Activated naive CD8-positive, alpha-beta T cell treated with anti-CD3 and anti-CD28 coated beads for 36 hours (primary cell): ENCODE data around the gene FASN. TPM values are rescaled to one million over a fixed set of nuclear protein-coding genes. Genes with fewer than 3 reads are reported as not detected.
"Not testable (repeated sequence)": the region's sequence is repeated elsewhere in the genome, so short reads cannot be mapped to it uniquely, and the experiment has no call there.

Experiments
- DNase-seq: peaks from one replicate; pipeline ENCODE4 v3.0.0; 2021
- H3K27ac Mint-ChIP-seq: one replicate; pipeline ENCODE4 v1.8.0; 2022; ENCODE audit warnings: mild to moderate bottlenecking, moderate library complexity, mixed read lengths
- H3K27me3 Mint-ChIP-seq: one replicate; pipeline ENCODE4 v1.8.0; 2022; ENCODE audit warnings: mild to moderate bottlenecking, mixed read lengths
- H3K36me3 Mint-ChIP-seq: one replicate; pipeline ENCODE4 v1.8.0; 2021; ENCODE audit warnings: mild to moderate bottlenecking, mixed read lengths
- H3K4me1 Mint-ChIP-seq: one replicate; pipeline ENCODE4 v1.8.0; 2021; ENCODE audit warnings: mixed read lengths
- H3K4me3 Mint-ChIP-seq: one replicate; pipeline ENCODE4 v1.8.0; 2022; ENCODE audit warnings: mild to moderate bottlenecking, moderate library complexity, mixed read lengths
- H3K9me3 Mint-ChIP-seq: one replicate; pipeline ENCODE4 v1.8.0; 2022; ENCODE audit warnings: mixed read lengths
- total RNA-seq, 2 experiments: library from RNA; stranded (reverse); gene quantifications; one replicate each; pipeline ENCODE4 v1.2.3, GENCODE V29; 2021

FASN gene
- total RNA-seq, 2 experiments from 2014 or later = 282 to 287 TPM

DNA sequence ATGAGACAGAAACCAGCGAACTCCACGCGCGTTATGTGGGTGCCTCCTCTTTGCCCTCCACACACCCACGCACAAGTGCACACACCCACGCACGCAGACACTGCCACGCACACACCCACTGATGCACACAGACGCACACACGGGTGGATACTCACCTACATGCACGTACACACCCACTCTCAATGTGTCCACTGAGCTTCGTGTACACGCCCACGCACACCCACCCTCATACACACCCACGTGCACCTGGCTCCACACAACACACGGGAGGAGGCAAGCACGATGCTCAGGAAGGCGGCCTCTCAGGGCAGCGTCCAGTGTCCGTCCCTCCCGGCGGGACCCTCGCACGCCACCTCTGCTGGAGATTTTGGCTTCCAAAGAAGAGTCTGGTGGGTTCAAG, 50.7 kb downstream of the FASN start:
- H3K4me1 Mint-ChIP-seq = peaks cover 6% of the 10 kb centered on the region
- no peaks in the 10 kb centered on the region for H3K27me3 Mint-ChIP-seq
- H3K9me3 Mint-ChIP-seq = no peaks in the 10 kb centered on the region
- no peak overlapping the region for H3K27ac Mint-ChIP-seq
- no peaks in the 10 kb centered on the region for H3K36me3 Mint-ChIP-seq
- H3K4me3 Mint-ChIP-seq = no peak overlapping the region
- no peak for DNase-seq

GRCh38 chr17:82046903-82047302, 51.1 kb downstream of the FASN start:
- H3K4me1 Mint-ChIP-seq = peaks cover 6% of the 10 kb centered on the region
- no peak overlapping the region for H3K4me3 Mint-ChIP-seq
- H3K9me3 Mint-ChIP-seq = no peaks in the 10 kb centered on the region
- H3K27me3 Mint-ChIP-seq = no peaks in the 10 kb centered on the region
- H3K27ac Mint-ChIP-seq = no peak overlapping the region
- DNase-seq = no peak
- H3K36me3 Mint-ChIP-seq = no peaks in the 10 kb centered on the region

- Mint-ChIP-seq H3K4me3 (no peak overlapping the region), H3K27me3 (no peaks in the 10 kb centered on the region), H3K9me3 (no peaks in the 10 kb centered on the region), H3K27ac (no peak overlapping the region), H3K4me1 (peaks cover 6% of the 10 kb centered on the region), H3K36me3 (no peaks in the 10 kb centered on the region)
- no peak for DNase-seq
These were observed 52.0 kb downstream of the FASN start for GRCh38 chr17:82045936-82046484.

- DNase-seq = no peak
- peaks cover 8% of the 10 kb centered on the region for H3K4me1 Mint-ChIP-seq
- no peak overlapping the region for H3K4me3 Mint-ChIP-seq
- H3K9me3 Mint-ChIP-seq = no peaks in the 10 kb centered on the region
- no peaks in the 10 kb centered on the region for H3K27me3 Mint-ChIP-seq
- H3K36me3 Mint-ChIP-seq = no peaks in the 10 kb centered on the region
- H3K27ac Mint-ChIP-seq = no peak overlapping the region
These were observed 54.5 kb downstream of the FASN start for GRCh38 chr17:82043507-82043906.

- Mint-ChIP-seq H3K4me3 (no peak overlapping the region), H3K4me1 (peaks cover 12% of the 10 kb centered on the region), H3K9me3 (no peaks in the 10 kb centered on the region), H3K27ac (no peak overlapping the region), H3K36me3 (no peaks in the 10 kb centered on the region), H3K27me3 (no peaks in the 10 kb centered on the region)
- DNase-seq = no peak
These were observed 55.4 kb downstream of the FASN start for GRCh38 chr17:82042649-82043048.

DNA sequence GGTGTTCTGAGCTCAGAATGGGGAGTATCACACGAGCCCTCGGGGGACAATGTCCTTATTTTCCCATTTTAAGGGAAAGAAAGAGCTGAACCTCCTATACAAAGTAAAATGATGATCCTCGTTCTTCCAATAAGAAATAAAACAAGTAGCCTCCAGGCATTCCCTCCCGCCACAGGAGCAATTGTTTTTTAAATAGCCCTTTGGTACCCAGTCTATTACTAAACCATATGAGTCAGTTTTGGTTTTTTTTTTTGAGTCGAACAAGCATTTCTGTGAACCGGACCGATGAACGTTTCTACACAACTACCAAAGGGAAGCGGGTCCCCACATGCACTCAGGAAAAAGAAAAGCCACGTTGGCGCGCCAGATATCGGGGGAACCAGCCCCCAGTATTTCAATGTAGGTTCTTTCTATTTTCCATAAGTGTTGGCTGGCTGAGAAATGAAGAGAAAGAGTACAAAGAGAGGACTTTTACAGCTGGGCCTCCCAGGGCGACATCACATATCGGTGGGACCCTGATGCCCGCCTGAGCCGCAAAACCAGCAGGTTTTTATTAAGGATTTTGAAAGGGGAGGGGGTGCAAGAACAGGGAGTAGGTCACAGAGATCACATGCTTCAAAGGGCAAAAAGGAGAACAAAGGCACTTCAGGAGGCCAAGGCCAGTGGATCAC, 56.8 kb downstream of the FASN start:
- peaks cover 12% of the 10 kb centered on the region for H3K4me1 Mint-ChIP-seq
- no peaks in the 10 kb centered on the region for H3K36me3 Mint-ChIP-seq
- no peak overlapping the region for H3K27ac Mint-ChIP-seq

GRCh38 chr17:82039695-82040299, 58.2 kb downstream of the FASN start:
- no peak overlapping the region for H3K4me3 Mint-ChIP-seq
- no peak overlapping the region for H3K27ac Mint-ChIP-seq
- H3K27me3 Mint-ChIP-seq = no peaks in the 10 kb centered on the region
- H3K9me3 Mint-ChIP-seq = no peaks in the 10 kb centered on the region
- H3K4me1 Mint-ChIP-seq = peaks cover 23% of the 10 kb centered on the region
- DNase-seq = no peak
- H3K36me3 Mint-ChIP-seq = no peaks in the 10 kb centered on the region

More for the DNA sequence above, 56.8 kb downstream of the FASN start:
- no peaks in the 10 kb centered on the region for H3K27me3 Mint-ChIP-seq
- H3K9me3 Mint-ChIP-seq = no peaks in the 10 kb centered on the region
- DNase-seq = no peak
- H3K4me3 Mint-ChIP-seq = no peak overlapping the region

- Mint-ChIP-seq H3K4me1 (peaks cover 23% of the 10 kb centered on the region), H3K4me3 (peak overlapping the region; percentile 18)
- not testable (repeated sequence) for H3K36me3 Mint-ChIP-seq, H3K27ac Mint-ChIP-seq, DNase-seq, H3K9me3 Mint-ChIP-seq, H3K27me3 Mint-ChIP-seq
These were observed 59.1 kb downstream of the FASN start for GRCh38 chr17:82038796-82039409.

GRCh38 chr17:82037889-82038195, 60.2 kb downstream of the FASN start:
- Mint-ChIP-seq H3K36me3 (no peaks in the 10 kb centered on the region), H3K4me1 (peaks cover 23% of the 10 kb centered on the region), H3K27ac (peak overlapping the region; percentile 86), H3K4me3 (peak overlapping the region; percentile 85), H3K9me3 (no peaks in the 10 kb centered on the region), H3K27me3 (no peaks in the 10 kb centered on the region)
- no peak for DNase-seq

DNA sequence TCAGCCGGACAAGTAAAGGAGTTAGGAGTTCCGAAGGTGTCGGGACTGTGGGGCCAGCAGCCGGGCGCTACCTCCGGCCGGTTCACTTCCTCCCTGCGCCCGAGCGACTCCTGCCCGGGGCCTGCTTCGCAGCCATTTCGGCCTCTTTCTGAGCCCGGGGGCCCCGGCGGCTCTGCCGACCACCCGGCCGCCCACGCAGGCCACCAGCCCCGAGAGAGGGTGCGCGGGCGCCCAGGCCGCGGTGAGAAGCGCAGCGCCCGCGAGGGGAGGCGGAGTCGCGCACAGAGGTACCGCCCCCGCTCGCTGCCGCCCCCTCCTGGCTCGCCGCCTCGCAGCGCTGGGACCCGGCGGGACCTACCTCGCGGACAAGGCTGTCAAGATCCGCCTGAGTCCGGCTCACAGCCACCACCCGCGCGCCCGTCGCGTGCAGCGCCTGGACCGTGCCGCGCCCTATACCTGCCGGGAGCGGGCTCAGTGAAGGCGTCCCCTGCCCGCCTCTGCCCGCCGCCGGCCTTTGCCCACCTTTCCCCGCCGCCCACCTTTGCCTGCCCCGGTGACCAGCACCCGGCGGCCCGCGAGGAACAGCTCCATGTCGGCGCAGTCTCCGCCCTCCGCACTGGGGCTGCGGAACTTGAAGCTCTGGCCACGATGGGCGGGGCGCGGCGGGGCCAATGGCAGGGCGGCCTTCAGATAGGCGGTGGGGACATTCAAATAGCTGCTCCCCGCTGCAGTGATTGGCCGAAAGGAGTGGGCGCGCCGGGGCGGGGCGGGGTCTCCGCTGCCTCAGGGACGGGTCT, 60.7 kb downstream of the FASN start, which contains the start of gene DCXR:
Gene DCXR, minus strand, starts transcription at position 606 of the 797 bp plus-strand sequence. Its CDS starts 15 bp downstream, at position 591.
- Mint-ChIP-seq H3K27me3 (no peaks in the 10 kb centered on the region), H3K9me3 (no peaks in the 10 kb centered on the region), H3K4me3 (peak within 1 kb of the TSS; percentile 85), H3K4me1 (peaks cover 23% of the 10 kb centered on the region), H3K27ac (peak within 1 kb of the TSS; percentile 86), H3K36me3 (no peaks in the 10 kb centered on the region)
- peak; percentile 98 for DNase-seq

DNA sequence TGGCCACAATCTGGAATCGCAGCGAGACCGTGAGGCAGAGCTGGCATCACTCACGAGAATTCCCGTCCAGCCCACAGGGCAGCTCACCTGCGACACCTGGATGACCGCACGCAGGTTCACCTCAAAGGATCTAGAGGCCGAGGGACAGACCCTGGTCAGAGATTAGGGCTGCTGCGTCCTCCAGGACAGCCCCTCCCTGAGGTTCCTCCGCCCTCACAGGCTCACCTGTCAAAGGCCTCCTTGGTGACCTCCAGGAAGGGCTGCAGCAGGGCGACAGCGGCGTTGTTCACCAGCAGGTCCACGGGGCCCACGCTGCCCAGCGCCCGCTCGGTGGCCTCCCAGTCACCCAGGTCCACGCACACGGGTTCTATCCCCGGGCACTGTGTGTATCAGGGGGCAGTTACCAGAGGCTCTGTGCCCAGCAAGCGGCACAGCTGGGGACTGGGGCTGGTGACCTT, 61.4 kb downstream of the FASN start:
- H3K4me1 Mint-ChIP-seq = peaks cover 23% of the 10 kb centered on the region
- H3K9me3 Mint-ChIP-seq = no peaks in the 10 kb centered on the region
- no peak for DNase-seq
- H3K4me3 Mint-ChIP-seq = peak overlapping the region; percentile 77
- H3K27ac Mint-ChIP-seq = no peak overlapping the region
- H3K36me3 Mint-ChIP-seq = no peaks in the 10 kb centered on the region
- no peaks in the 10 kb centered on the region for H3K27me3 Mint-ChIP-seq

- H3K36me3 Mint-ChIP-seq = no peaks in the 10 kb centered on the region
- no peaks in the 10 kb centered on the region for H3K9me3 Mint-ChIP-seq
- peaks cover 23% of the 10 kb centered on the region for H3K4me1 Mint-ChIP-seq
- H3K4me3 Mint-ChIP-seq = peak overlapping the region; percentile 77
- DNase-seq = no peak
- H3K27ac Mint-ChIP-seq = no peak overlapping the region
- H3K27me3 Mint-ChIP-seq = no peaks in the 10 kb centered on the region
These were observed 61.9 kb downstream of the FASN start for GRCh38 chr17:82035956-82036633.

GRCh38 chr17:82035488-82035887, 62.5 kb downstream of the FASN start:
- Mint-ChIP-seq H3K4me3 (no peak overlapping the region), H3K27me3 (no peaks in the 10 kb centered on the region), H3K36me3 (no peaks in the 10 kb centered on the region), H3K9me3 (no peaks in the 10 kb centered on the region), H3K27ac (no peak overlapping the region), H3K4me1 (peaks cover 24% of the 10 kb centered on the region)
- no peak for DNase-seq

DNA sequence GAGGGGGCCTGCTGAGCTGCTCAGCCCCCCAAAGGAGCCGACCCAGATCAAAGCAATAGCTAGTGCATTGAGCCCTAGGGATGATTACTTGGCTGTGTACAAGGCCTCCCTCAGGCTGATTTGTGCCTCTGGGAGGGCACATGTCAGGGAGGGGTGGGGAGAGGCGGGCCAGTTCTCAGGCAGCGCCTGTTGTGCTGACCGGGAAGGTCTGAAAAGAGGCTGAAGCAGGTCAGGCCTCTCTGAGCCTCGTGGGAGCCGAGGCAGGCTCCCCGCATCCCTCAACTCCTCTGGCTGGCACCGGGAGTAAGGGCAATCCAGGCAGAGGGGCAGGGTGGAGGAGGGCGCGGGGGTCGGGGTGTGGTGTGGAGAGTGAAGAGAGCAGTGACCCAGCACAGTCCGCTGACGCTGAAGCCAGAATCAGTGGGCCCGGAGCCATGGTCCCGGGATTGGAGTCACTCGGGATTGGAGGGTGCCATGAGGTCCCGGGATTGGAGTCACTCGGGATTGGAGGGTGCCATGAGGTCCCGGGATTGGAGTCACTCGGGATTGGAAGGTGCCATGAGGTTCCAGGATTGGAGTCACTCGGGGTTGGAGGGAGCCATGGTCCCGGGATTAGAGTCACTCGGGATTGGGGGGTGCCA, 63.5 kb downstream of the FASN start:
- Mint-ChIP-seq H3K27me3 (no peaks in the 10 kb centered on the region), H3K4me1 (peaks cover 27% of the 10 kb centered on the region), H3K27ac (no peak overlapping the region), H3K36me3 (no peaks in the 10 kb centered on the region), H3K9me3 (no peaks in the 10 kb centered on the region), H3K4me3 (no peak overlapping the region)
- DNase-seq = no peak
